ENCODE data around the gene DAZAP1.

Gene DAZAP1

GRCh38 chr19:1400281-1401137 is 6.9 kb upstream of the DAZAP1 start:
- peak overlapping the region; percentile 59 for H3K4me3 ChIP-seq (replicated peaks; ENCODE audit: low read depth, low read length)
- DNase-seq (ENCODE audit: extremely low read depth, low read depth) = no peak
- TF ChIP-seq CTCF (IDR thresholded peaks at IDR 0.05; ENCODE audit: low read depth, low read length, missing control alignments) = no peak

- peak within 1 kb of the TSS; percentile 59 for H3K4me3 ChIP-seq (replicated peaks; ENCODE audit: low read depth, low read length)
- peak; percentile 9 for TF ChIP-seq CTCF (IDR thresholded peaks at IDR 0.05; ENCODE audit: low read depth, low read length, missing control alignments)
- DNase-seq (ENCODE audit: extremely low read depth, low read depth) = no peak
Observed at GRCh38 chr19:1401138-1401888, 6.1 kb upstream of the DAZAP1 start, which contains the start of gene GAMT. TSS of gene GAMT (minus strand) at chr19:1401542. CDS start at chr19:1401476, 66 bp downstream.

- peak overlapping the region; percentile 59 for H3K4me3 ChIP-seq (replicated peaks; ENCODE audit: low read depth, low read length)
Observed at GRCh38 chr19:1401889-1402217, 5.5 kb upstream of the DAZAP1 start.

GRCh38 chr19:1402411-1403070 is 4.8 kb upstream of the DAZAP1 start:
- TF ChIP-seq CTCF (IDR thresholded peaks at IDR 0.05; ENCODE audit: low read depth, low read length, missing control alignments) = no peak
- no peak for DNase-seq (ENCODE audit: extremely low read depth, low read depth)
- H3K4me3 ChIP-seq (replicated peaks; ENCODE audit: low read depth, low read length) = no peak overlapping the region

More at GRCh38 chr19:1401889-1402217, 5.5 kb upstream of the DAZAP1 start:
- TF ChIP-seq CTCF (IDR thresholded peaks at IDR 0.05; ENCODE audit: low read depth, low read length, missing control alignments) = no peak
- no peak for DNase-seq (ENCODE audit: extremely low read depth, low read depth)

GRCh38 chr19:1406774-1407527 is 435 bp upstream of the DAZAP1 start:
- DNase-seq (ENCODE audit: extremely low read depth, low read depth) = peak; percentile 88
- TF ChIP-seq CTCF (IDR thresholded peaks at IDR 0.05; ENCODE audit: low read depth, low read length, missing control alignments) = peak; percentile 43
- peak overlapping the region; percentile 54 for H3K4me3 ChIP-seq (replicated peaks; ENCODE audit: low read depth, low read length)

Data from HFF-Myc (cell line).